Mesendoderm (in vitro differentiated cells): ENCODE data around the gene SERTAD3.
"Not testable (repeated sequence)": the region's sequence is repeated elsewhere in the genome, so short reads cannot be mapped to it uniquely, and the experiment has no call there.

Source experiments
- DNase-seq: peaks from one replicate; pipeline ENCODE4 v3.0.0; 2013
- H2AK5ac ChIP-seq: 2 replicates; pipeline ENCODE4 v1.6.1; 2013; ENCODE audit warnings: low read length, inconsistent platforms
- H2BK120ac ChIP-seq: 2 replicates; pipeline ENCODE4 v1.6.1; 2013; ENCODE audit warnings: low read depth, mild to moderate bottlenecking, low read length, moderate library complexity, mixed read lengths
- H2BK15ac ChIP-seq: replicated peaks from 2 replicates; pipeline ENCODE4 v1.6.1; 2013; ENCODE audit warnings: low read depth, mild to moderate bottlenecking, moderate library complexity
- H2BK5ac ChIP-seq: 2 replicates; pipeline ENCODE4 v1.6.1; 2013; ENCODE audit warnings: low read length, inconsistent platforms
- H3K18ac ChIP-seq: 2 replicates; pipeline ENCODE4 v1.6.1; 2013; ENCODE audit warnings: mild to moderate bottlenecking, low read length, mixed read lengths
- H3K23ac ChIP-seq: one replicate; pipeline ENCODE4 v1.6.1; 2013; ENCODE audit warnings: low read length
- H3K27ac ChIP-seq: 2 replicates; pipeline ENCODE4 v1.5.1; 2013; ENCODE audit warnings: low read depth, mild to moderate bottlenecking, inconsistent platforms, low read length, moderate library complexity
- H3K27me3 ChIP-seq: 2 replicates; pipeline ENCODE4 v1.6.1; 2013; ENCODE audit warnings: low read length, control low read depth, mild to moderate bottlenecking, inconsistent platforms; ENCODE audit not compliant: insufficient read depth, poor library complexity
- H3K36me3 ChIP-seq: 2 replicates; pipeline ENCODE4 v1.6.1; 2013; ENCODE audit warnings: low read length, inconsistent platforms; ENCODE audit not compliant: control insufficient read depth, insufficient read depth
- H3K4ac ChIP-seq: one replicate; pipeline ENCODE4 v1.6.1; 2013; ENCODE audit warnings: low read depth, mild to moderate bottlenecking, low read length, moderate library complexity
- H3K4me1 ChIP-seq: 2 replicates; pipeline ENCODE4 v1.6.1; 2013; ENCODE audit warnings: low read depth, low read length, inconsistent platforms; ENCODE audit not compliant: control insufficient read depth
- H3K4me2 ChIP-seq: 2 replicates; pipeline ENCODE4 v1.6.1; 2013; ENCODE audit warnings: low read length
- H3K4me3 ChIP-seq: 2 replicates; pipeline ENCODE4 v1.5.1; 2013; ENCODE audit warnings: mild to moderate bottlenecking, low read length
- H3K56ac ChIP-seq: one replicate; pipeline ENCODE4 v1.6.1; 2013; ENCODE audit warnings: low read length
- H3K79me1 ChIP-seq: 2 replicates; pipeline ENCODE4 v1.6.1; 2013; ENCODE audit warnings: low read length, inconsistent platforms
- H3K79me2 ChIP-seq: 2 replicates; pipeline ENCODE4 v1.6.1; 2013; ENCODE audit warnings: mild to moderate bottlenecking, low read length; ENCODE audit not compliant: control insufficient read depth, insufficient read depth
- H3K9ac ChIP-seq: 2 replicates; pipeline ENCODE4 v1.6.1; 2013; ENCODE audit warnings: low read length, inconsistent platforms
- H4K5ac ChIP-seq: one replicate; pipeline ENCODE4 v1.6.1; 2013; ENCODE audit warnings: low read length
- H4K8ac ChIP-seq: one replicate; pipeline ENCODE4 v1.6.1; 2013; ENCODE audit warnings: low read depth, mild to moderate bottlenecking, control low read depth, low read length, moderate library complexity
- WGBS: extraction: QIAGEN DNeasy Blood & Tissue Kit; methylation state at CpG from one replicate; pipeline ENCODE4 v1.1.7; 2013; ENCODE audit warnings: low lambda C conversion rate, missing lambda C conversion rate; ENCODE audit not compliant: insufficient coverage; ENCODE audit errors: extremely low coverage; 5-methylcytosine and 5-hydroxymethylcytosine counted together

SERTAD3 gene

DNA sequence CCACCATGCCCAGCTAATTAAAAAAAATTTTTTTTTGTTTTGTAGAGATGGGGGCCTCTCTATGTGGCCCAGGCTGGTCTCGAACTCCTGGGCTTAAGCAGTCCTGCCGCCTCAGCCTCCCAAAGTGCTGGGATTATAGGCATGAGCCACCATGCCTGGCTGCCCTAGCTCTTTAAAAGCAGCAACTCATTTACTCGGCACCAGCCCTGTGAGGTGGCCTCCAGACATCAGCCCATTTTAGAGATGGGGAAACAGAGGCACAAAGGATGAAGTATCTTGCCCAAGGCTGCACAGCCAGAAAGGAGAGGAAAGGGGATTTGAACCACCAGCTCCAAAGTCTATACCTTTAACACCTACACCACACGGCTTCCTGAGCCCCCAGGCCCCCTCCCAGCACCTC lies 31.3 kb downstream of the SERTAD3 start:
- no peak overlapping the region for H4K8ac ChIP-seq
- no peak for DNase-seq
- H3K18ac ChIP-seq: no peak overlapping the region
- H3K4me2 ChIP-seq: no peak overlapping the region
- H3K4me3 ChIP-seq: no peak overlapping the region
- no peaks in the 10 kb centered on the region for H3K27me3 ChIP-seq
- H4K5ac ChIP-seq: no peak overlapping the region
- peak overlapping the region; percentile 43 for H3K56ac ChIP-seq
- no peak overlapping the region for H2BK120ac ChIP-seq
- no peak overlapping the region for H2BK15ac ChIP-seq
- H3K36me3 ChIP-seq: no peaks in the 10 kb centered on the region
- no CpG with 5 or more reads among the region's 4 CpGs for WGBS
- H2AK5ac ChIP-seq: no peak overlapping the region
- no peaks in the 10 kb centered on the region for H3K4me1 ChIP-seq
- H3K4ac ChIP-seq: no peak overlapping the region
- peak overlapping the region; percentile 12 for H3K9ac ChIP-seq
- H3K23ac ChIP-seq: no peak overlapping the region
- no peaks in the 10 kb centered on the region for H3K79me2 ChIP-seq
- no peak overlapping the region for H2BK5ac ChIP-seq
- no peak overlapping the region for H3K27ac ChIP-seq
- no peaks in the 10 kb centered on the region for H3K79me1 ChIP-seq

DNA sequence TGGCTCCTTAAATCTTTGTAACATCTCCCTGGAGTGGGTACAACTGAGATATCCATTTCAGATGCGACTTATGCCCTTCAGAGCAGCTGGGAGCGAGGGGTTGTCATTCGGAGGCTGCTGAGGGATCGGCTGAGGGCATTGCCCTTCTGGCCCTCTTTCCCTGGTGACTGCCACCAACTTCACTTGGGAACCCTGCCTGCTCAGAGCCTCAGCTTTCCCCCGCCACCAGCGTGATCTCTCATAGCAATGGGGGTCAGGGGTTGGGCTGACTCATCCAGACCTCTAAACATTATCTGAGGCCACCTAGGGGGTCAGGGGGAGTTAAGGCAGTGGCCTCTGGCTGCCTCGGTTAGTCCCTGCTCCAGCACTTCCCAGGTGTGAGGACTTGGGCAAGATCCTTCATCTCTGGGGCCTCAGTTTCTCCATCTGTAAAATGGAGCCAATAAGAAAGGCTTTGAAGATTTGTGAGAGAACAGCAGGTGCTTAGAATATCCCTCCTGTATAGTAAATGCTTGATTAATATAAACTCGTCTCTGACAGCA lies 32.1 kb downstream of the SERTAD3 start:
- Histone ChIP-seq H3K18ac (no peak overlapping the region), H3K4me1 (no peaks in the 10 kb centered on the region), H2BK120ac (no peak overlapping the region), H3K79me2 (no peaks in the 10 kb centered on the region), H3K36me3 (no peaks in the 10 kb centered on the region), H3K4me3 (no peak overlapping the region), H4K8ac (no peak overlapping the region), H3K56ac (no peak overlapping the region), H3K27ac (no peak overlapping the region), H3K79me1 (no peaks in the 10 kb centered on the region), H3K23ac (no peak overlapping the region), H4K5ac (no peak overlapping the region), H2AK5ac (no peak overlapping the region), H2BK15ac (no peak overlapping the region), H3K4ac (no peak overlapping the region), H3K27me3 (no peaks in the 10 kb centered on the region), H2BK5ac (no peak overlapping the region), H3K4me2 (no peak overlapping the region), H3K9ac (no peak overlapping the region)
- no peak for DNase-seq
- no CpG with 5 or more reads among the region's 8 CpGs for WGBS

DNA sequence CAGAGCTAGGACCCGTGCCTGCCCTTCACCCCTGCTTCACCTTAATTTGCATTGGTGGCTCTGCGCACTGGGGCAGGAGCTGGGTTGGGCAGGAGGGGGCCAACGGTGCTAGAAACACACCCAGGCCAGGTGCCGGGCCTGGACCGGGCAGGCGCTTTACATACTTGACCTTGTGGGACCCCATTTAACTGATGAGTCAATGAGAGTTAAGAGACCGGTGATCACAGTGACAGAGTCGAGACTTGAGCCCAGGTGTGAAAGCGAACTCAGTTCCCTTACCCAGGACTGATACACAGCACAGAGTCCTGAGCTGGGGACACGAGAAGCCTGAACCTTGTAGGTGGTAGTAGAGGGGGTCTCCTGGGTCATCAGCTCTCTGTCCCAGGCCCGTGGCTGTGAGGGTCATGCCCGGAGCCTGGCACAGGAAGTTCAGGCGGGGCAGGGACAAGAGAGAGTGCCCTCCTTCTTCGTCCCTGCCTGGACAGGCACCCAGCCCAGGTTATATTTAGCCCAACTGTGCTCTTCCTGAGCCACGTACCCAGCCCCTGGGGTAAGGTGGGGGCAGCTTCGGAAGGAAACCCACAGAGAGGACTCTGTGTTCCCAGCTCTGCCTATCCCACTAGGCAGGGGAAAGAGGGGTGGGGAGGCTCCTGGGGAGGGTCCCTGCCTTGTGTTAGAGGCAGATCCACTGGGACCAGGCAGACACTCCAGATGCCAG lies 32.9 kb downstream of the SERTAD3 start:
- Histone ChIP-seq H3K18ac (no peak overlapping the region), H3K36me3 (no peaks in the 10 kb centered on the region), H2AK5ac (no peak overlapping the region), H4K5ac (no peak overlapping the region), H3K4ac (no peak overlapping the region), H3K4me3 (no peak overlapping the region), H3K79me2 (no peaks in the 10 kb centered on the region), H3K4me1 (no peaks in the 10 kb centered on the region), H2BK15ac (no peak overlapping the region), H3K27me3 (no peaks in the 10 kb centered on the region), H3K27ac (no peak overlapping the region), H2BK5ac (no peak overlapping the region), H3K9ac (no peak overlapping the region), H3K23ac (no peak overlapping the region), H3K56ac (peak overlapping the region; percentile 25), H3K79me1 (no peaks in the 10 kb centered on the region), H4K8ac (no peak overlapping the region), H3K4me2 (no peak overlapping the region), H2BK120ac (no peak overlapping the region)
- DNase-seq: no peak
- WGBS: no CpG with 5 or more reads among the region's 16 CpGs

DNA sequence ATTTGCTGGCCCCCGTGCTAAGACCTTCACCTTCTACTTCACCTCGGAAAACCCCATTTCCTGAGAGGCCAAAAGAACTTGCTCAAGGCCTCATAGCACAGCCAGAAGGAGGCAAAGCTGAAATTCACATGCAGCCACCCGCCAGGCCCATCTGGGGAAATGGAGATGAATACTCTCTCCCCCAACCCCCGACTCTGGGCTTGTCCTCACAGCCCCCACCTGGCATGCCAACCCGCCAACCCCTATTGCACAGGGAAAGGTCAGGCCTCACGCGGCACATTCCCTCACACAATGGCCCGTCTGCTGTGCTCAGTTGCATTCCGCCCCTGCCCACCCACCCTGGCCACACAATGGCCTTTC lies 34.1 kb downstream of the SERTAD3 start:
- Histone ChIP-seq H3K23ac (no peak overlapping the region), H2BK5ac (no peak overlapping the region), H2BK15ac (no peak overlapping the region), H3K27me3 (no peaks in the 10 kb centered on the region), H3K4me2 (no peak overlapping the region), H2BK120ac (no peak overlapping the region), H3K56ac (peak overlapping the region; percentile 42), H3K4me3 (no peak overlapping the region), H3K27ac (no peak overlapping the region), H3K79me2 (no peaks in the 10 kb centered on the region), H3K4ac (no peak overlapping the region), H3K9ac (no peak overlapping the region), H3K18ac (no peak overlapping the region), H3K4me1 (no peaks in the 10 kb centered on the region), H3K79me1 (no peaks in the 10 kb centered on the region), H2AK5ac (no peak overlapping the region), H4K5ac (no peak overlapping the region), H4K8ac (no peak overlapping the region), H3K36me3 (no peaks in the 10 kb centered on the region)
- no peak for DNase-seq
- WGBS: no CpG with 5 or more reads among the region's 9 CpGs

DNA sequence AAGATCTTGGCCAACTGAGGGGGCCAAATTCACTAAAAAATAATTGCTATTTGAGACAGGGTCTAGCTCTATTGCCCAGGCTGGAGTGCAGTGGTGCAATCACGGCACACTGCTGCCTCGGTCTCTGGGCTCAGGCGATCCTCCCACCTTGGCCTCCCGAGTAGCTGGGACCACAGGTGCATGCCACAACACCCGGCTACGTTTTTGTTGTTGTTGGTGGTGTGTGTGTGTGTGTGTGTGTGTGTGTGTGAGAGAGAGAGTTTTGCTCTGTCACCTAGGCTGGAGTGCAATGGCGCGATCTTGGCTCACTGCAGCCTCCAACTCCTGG lies 35.6 kb downstream of the SERTAD3 start:
- not testable (repeated sequence) for H2BK5ac ChIP-seq, H3K23ac ChIP-seq, H3K9ac ChIP-seq, H3K4me2 ChIP-seq, H4K5ac ChIP-seq, H3K27me3 ChIP-seq, H2BK15ac ChIP-seq, H3K4ac ChIP-seq, H3K79me2 ChIP-seq, H3K27ac ChIP-seq, H4K8ac ChIP-seq, H2AK5ac ChIP-seq, H3K79me1 ChIP-seq, H3K4me3 ChIP-seq, DNase-seq, H3K56ac ChIP-seq, H2BK120ac ChIP-seq, H3K36me3 ChIP-seq, H3K4me1 ChIP-seq, H3K18ac ChIP-seq
- no CpG with 5 or more reads among the region's 8 CpGs for WGBS
